ENCODE measurements around the gene UBA3. TPM values are rescaled to one million over a fixed set of nuclear protein-coding genes. Genes with fewer than 3 reads are reported as not detected.

UBA3 gene
- total RNA-seq (2014; rRNA removed; shearing (Covaris generic)) = 75.4 and 83.1 TPM in 2 replicates

DNA sequence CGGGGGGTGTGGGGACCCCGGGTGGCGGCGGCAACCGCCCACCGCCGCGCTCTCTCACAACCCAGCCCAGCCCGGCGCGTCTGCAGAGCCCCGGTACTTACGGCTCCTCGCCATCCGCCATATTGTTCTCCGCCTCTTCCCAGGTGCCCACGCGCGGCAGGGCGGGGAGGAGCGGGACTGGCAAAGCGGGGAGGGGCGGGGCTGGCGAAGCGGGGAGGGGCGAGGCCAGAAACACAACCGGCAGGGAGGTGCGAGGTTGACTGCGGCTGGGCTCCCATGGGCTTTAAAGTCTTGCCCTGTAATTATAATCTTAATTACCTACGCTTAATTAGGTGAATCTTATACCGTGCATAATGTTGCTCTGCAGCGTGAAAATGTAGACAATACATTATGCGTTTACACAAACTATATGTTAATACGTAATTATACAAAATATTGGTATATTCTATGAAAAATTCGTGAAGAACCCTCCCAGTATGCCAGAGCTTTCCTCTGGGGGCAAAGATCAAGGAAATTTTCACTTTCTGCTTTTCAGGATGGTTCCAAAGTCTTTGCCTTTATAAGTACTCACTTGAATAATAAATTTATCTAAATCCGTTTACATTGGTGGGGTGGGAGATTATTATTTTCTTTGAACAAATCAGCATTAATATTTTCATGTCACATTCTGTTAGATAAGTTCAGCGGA is at the start of gene UBA3:
TSS of gene UBA3 (minus strand) at position 133 of the 688 bp plus-strand sequence. CDS start at position 121, 12 bp downstream.
- peak; percentile 54 for DNase-seq (ENCODE audit: low spot score)

DNA sequence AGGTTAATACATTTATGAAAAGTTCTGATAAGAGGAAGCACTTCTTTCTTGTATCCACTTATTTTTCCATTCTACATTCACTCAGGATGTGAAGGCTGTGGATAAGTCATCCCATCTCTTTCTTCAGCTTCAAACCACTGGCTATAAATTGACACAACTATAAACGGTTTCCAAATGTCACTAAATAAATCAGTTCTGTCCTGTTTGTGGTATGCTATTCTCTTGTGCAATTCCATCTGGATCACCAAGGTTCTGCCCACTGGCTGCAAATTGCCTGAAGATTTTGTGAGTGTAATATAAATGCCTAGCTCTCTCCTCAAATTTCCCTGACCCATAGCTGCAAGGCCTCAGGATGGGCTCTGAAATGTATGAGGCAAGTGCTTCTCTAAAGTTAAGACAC is 49.4 kb upstream of the UBA3 start:
- DNase-seq (ENCODE audit: low spot score) = no peak

DNA sequence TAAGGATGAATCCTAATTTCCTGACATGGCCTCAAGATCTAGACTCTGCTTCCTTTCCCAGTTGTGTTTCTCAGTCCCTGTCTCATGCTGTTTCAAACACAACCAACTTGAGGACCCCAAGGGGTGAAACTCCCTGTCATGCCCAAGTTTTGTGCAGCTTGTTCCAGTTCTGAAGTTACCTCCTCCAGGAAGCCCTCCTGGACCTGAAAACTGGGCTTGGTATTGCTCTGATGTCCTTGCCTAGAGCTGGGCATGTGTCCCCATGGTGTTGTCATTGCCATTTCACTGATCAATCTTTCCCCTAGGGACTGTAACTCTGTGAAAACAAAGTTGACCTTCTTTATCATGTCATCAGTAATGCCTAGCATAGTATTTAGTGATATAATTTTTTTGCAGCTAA is 48.3 kb upstream of the UBA3 start:
- DNase-seq (ENCODE audit: low spot score) = no peak

DNA sequence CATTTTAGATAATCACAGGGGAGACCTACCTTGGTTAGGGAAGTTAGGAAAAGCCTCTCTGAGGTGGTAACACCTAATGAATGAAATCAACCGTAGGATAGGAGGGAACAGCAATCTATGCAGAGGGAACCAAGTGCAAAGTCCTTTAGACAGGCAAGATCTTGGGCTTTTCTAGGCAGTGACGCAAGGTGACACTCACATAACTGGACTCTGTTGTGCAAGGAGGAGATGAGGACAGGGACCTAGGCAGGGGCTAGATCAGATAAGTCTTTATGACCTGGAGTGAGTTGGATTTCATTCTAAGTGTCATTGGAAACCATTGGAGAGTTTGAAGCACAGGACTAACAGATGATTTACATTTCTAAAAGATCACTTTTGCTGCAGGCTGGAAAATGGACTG is 46.8 kb upstream of the UBA3 start:
- DNase-seq (ENCODE audit: low spot score) = no peak

DNA sequence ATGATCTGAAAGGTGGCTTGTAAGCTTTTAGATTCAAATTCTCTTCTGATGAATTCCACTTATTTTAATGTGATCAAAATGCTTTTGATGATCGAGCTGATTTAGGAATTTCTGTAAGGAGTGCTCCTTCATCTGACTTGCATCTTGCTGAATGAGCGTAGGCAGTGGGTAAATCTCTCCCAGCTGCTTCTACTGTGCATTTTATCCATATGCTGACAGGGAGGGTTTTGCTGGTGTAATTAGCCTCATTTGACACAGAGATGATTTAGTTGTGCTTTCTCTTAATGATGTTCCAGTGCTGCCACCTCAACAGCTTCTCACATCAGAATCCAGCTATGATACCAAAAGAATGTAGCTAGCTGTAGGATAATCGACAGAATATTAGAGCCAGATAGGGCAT is 46.1 kb upstream of the UBA3 start:
- DNase-seq (ENCODE audit: low spot score) = no peak

DNA sequence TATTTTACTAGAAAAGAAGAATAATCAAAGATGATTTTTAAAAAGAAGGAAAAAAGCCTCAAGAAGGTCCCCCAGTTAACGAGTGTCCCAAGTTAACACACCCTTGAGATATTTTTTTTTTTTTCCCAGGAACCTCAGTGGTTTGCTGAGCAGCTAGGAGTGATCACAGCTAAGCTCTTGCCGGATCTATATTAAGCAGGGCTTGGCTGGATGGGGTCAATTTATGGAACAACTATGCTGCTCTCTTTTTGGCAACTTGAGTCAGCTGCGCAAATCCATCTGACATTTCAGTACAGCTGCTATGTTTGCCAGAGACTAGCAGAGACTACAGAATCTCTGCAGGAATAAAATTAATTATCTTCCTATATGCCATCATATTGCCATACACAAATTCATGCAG is 42.2 kb upstream of the UBA3 start, which contains the start of gene LMOD3:
TSS of gene LMOD3 (minus strand) at position 193 of the 400 bp plus-strand sequence. CDS start 209 bp downstream, outside the sequence.
- DNase-seq (ENCODE audit: low spot score) = no peak

DNA sequence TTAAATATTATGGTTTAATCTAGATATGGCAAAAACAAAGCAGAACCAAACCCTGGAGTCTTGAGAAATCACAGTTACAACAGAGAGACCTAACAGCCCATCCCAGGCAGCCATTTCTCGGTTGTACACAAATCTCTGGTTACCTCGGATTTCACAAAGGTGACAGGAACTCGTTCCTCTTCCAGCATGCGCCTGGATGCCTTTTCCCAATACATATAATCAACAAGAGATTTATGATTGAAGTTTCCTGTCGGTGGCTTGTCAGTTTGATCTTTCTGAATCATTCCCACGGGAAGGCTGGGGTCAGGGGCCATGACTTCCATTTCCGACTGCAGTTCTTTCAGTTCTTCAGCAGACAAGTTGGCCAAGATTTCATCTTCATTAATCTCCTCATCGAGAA is 41.8 kb upstream of the UBA3 start:
- DNase-seq (ENCODE audit: low spot score) = no peak

DNA sequence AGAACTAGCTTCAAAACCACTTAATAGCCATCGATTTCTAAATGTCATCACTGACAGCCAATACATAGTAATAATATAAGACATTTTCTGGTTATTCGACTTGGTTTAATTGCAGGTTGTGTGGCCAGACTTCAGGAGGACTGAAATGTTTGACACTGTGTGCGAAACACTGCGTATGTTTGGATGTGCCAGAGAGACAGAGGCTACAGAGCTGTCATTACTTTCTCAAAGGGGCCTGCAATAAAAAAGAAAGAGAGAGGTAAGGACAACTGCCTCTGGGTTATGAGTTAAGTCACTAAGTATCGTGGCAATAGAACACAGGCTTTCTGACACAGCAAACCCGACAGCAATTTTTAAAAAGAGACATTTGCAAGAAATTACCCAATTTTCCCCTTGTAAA is 41.3 kb upstream of the UBA3 start:
- no peak for DNase-seq (ENCODE audit: low spot score)

DNA sequence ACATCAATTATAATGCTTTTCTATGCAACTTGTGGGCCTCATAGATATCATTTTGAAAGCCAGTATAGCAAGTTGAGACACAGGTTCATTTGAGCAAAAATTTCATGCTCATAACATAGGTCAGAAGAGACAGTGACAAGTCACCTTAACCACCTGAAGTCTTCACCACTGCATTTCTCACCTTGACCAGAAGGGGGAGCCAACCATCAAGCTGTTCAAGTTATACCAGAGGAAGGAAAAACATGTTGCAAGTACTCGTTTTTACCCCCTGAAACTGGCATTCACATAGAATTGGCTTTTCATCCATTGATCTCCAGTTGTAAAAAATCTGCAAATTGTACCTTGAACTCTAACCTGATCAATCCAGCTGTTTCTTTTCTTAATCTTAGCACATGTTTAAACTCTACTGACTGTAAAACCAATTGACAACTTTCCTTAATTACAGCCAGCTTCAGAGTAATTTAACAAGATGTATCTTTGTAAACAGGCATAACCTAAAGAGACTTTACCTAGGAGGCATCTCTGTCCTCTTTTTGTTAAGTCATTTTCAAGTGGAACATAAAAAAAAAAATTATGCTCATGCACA is 40.8 kb upstream of the UBA3 start:
- DNase-seq (ENCODE audit: low spot score) = peak; percentile 66

DNA sequence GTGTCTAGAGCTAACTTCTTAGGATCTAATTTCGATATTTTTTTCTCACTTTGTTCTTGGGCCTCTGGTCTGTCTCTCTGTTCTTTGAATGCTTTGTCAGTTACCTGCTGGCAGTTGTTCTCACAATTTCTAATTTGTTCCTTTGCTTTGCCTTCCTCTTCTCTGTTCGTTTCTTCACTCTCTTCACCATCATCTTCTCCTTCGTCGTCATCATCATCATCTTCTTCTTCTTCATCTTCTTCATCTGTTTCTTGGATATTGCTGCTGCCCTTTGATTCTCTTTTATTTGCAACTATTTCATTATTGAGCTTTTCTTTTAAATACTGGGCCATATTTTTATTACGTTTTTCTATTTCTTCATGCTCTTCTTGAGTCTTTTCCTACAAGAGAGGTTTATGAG is 39.5 kb upstream of the UBA3 start:
- no peak for DNase-seq (ENCODE audit: low spot score)

DNA sequence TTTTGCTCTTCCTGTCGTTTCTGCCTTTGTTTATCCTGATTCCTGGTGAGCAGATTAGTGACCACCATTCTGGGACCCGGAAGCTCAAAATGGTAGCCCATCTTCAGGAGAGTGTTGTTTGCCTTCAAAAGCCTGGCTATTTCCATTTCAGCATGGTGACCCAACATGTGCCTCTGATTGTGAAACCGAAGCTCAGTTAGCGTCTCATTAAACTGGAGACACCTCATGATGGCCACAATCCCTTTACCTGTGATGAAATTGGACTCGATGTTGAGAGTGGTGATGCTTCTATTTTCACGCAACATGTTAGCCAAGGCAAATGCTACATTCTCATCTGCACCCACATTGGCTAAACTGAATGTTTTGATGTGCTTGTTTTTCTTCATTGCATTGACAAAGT is 39.0 kb upstream of the UBA3 start:
- no peak for DNase-seq (ENCODE audit: low spot score)

DNA sequence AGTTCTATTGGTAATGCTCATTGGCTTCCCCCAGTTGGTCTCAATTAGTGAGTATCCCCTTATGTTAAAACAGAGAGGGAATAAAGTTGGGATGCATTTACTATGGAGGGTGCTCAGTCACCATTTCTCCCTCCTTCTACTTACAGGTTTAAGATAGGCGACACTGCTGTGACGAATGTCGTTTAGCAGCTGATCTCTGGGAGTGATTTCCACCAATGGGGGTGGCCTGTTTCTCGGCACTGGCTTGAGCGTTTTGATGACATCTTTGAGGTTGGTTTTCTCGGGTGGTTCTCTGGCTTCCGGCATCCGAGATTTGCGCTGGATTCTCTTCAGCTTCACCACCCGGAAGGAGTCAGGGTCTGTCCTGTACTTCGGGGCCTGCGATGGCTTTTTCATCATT is 38.4 kb upstream of the UBA3 start:
- no peak for DNase-seq (ENCODE audit: low spot score)

DNA sequence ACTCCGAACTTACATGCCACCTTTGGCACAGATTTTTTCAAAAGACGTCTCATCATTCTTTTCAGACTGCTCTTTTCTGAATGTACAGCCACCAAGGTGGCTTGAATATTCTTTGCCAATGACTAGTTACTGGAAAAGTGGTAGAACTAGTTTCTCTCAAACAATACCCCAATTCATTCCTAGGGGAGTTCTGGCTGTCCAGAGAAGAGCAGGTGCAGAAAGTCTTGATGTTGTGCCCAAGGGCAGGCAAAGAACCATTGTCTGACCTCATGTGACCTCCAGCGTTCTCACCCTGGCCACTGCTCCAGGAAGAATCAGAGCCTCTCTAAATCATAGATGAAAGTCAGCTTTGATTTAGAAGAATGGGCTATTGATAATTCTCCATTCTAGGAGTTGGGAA is 36.7 kb upstream of the UBA3 start:
- no peak for DNase-seq (ENCODE audit: low spot score)

DNA sequence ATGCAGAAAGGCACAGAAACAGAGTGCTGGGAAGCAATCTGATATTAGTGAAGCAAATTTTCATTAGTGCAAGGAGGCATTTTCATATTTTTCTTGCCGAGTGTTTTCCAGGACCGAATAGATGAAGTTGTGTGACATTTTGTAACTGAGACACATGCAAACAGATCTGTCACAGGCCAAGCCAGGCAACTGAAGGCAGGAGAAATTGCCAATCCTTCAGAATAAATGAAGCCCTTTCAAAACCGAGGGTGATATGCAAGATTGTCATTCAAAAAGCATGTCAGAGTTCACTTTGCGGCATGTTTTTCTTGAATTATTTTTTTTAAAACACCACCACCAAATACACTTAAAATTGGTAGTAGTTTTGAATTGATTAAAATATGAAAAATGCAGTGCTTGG is 36.0 kb upstream of the UBA3 start:
- no peak for DNase-seq (ENCODE audit: low spot score)

DNA sequence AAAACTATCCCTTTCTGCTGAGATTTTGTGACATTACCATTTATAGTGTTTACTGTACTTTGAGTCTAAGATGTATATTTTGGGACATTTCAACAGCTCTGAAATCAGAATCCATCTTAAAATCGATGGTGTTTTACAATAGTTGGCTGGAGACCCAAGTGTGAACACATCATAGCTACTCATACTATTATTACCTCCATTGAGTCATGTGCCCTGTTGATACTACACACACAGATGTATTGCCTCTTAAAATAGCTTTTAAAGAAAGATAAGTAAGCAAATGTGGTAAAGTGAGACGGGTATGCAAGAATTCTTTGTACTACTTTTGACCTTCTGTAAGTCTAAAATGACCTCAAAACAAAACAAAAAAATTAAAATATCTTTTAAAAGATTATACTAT is 35.6 kb upstream of the UBA3 start:
- DNase-seq (ENCODE audit: low spot score) = no peak

DNA sequence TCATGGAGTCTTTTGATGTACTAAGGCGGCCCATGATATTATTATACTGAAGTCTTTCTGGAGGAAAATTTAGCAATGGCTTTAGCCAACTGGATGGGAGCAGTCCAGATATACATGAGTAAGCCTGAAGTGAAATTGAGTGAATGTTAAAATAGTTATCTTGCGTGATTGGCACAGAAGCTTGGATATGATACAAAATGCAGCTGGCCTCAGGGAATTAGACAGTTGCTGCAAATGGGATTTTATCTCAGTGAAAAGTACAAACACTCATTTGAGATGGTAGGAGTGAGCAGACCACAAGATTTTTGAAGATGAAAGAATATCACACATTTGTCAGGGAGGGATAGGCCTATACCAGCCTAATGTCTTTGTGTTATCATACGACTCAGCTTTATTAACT is 33.4 kb upstream of the UBA3 start:
- DNase-seq (ENCODE audit: low spot score) = no peak

DNA sequence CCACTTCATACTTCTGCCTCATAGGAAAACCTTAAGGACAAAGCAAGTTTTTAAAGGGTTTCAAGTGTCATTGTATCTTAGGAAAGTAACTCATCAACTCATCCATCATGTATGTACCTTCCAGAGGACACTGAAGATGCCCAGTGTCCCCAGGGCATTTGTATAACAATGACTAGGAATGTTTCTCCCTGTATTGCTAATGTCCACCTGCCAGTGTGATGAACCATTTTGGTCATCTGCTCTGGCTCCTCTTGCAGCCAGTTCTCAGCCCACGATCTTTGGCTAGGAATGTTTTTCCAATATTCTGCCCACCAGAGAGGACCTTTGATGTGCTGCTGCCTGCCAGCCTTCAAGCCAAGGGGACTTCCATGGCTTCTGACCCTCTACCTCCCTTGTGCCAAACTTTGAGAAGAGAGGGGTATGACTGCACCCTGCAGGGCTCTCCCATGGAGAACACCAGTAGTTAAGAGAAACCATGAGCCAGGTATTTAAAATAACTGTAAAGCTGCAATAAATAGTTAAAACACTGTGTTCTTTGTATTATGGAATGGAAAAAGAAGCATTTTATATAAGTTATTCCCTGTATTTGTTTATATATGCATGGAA is 30.9 kb upstream of the UBA3 start:
- DNase-seq (ENCODE audit: low spot score) = no peak

DNA sequence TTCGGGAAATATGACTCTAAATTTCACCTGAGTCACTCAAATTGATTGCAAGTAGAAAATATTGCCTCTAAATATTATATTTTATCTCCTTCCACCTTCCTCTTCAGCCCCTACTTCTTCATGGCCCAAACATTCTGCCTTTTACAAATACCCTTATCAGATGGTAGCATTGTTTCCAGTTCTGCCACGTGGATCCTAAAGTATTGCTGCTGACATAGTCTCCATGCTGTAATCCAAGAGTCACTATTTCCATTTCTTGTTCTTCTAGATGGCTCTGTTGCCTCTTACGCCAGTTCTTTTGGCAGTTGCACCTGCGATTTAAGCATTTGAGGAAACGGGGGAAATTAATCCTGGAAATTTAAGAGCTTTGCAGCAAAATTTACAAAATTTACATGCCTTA is 28.6 kb upstream of the UBA3 start:
- DNase-seq (ENCODE audit: low spot score) = no peak

DNA sequence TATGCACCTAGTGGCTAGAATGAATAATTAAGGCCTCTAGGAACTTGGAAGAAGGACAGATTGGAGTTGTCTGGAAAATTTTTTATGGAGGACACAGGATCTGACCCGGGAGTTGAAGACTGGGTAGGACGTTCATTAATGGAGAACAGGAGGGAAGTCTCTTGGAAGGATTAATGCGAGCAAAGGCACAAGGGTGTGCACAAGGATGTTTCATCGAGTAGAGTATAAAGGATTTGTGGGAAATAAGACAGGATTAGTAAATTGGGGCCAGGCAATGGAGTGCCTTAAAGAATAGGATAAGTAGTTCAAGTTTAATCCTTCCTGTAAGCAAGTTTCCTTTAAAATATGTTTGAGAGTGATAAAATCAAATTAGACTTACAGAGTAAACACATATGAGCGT is 27.7 kb upstream of the UBA3 start:
- no peak for DNase-seq (ENCODE audit: low spot score)

DNA sequence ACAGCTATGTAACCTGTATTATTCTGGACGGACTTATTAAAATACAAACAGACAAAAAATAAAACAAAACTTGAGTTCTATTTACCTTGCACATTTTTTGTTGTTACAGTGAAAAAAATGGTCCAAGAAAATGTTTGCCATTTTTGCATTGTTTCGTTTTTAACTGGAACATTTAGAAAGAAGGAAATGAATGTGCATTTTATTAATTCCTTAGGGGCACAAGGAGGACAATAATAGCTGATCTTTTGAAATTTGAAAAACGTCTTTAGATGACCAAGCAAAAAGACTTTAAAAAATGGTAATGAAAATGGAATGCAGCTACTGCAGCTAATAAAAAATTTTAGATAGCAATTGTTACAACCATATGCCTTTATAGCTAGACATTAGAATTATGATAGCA is 25.2 kb upstream of the UBA3 start:
- DNase-seq (ENCODE audit: low spot score) = no peak

DNA sequence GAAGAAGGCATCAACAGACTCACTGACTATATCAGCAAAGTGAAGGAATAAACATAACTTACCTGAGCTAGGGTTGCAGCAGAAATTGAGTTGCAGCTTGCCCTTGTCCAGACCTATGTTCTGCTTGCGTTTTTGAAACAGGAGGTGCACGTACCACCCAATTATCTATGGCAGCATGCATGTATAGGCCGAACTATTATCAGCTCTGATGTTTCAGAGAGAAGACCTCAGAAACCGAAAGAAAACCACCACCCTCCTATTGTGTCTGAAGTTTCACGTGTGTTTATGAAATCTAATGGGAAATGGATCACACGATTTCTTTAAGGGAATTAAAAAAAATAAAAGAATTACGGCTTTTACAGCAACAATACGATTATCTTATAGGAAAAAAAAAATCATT is 24.4 kb upstream of the UBA3 start:
- DNase-seq (ENCODE audit: low spot score) = no peak

DNA sequence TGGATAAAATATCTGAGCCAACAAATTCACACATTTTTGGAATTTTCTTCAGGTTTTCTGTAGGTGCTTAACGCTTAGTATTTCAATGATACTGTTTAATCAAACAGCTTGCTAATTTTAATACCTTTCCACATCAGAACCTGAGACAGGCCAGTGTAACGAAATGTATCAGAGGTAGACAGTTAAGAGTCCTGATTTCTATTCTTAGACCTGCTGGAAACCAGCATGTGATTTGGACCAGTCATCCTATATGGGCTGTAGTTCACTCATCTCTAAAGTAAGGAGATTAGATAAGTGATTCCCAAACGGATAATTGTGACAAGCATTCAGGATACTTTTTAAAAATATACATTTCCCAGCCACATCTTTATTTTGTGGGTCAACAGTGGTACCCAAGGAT is 23.0 kb upstream of the UBA3 start:
- no peak for DNase-seq (ENCODE audit: low spot score)

DNA sequence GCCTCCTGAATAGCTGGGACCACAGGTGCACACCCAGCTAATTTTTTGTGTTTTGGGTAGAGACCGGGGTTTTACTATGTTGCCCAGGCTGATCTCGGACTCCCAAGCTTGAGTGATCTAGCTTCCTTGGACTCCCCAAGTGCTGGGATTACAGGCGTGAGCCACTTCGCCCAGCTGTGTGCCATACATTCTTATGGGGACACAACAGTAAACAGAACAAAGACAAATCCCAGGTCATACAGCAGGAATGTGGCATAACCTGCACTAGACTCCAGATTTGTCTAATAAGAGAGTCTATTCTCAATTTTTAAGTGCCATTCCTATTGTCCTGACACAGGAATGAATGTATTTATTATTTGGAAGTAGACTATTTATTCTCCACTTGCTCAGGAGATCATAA is 22.2 kb upstream of the UBA3 start:
- no peak for DNase-seq (ENCODE audit: low spot score)

Data from A172 (cell line).